IPS DF 4.7 (cell line): ENCODE results near the gene BMF.
"Not testable (repeated sequence)": the region's sequence is repeated elsewhere in the genome, so short reads cannot be mapped to it uniquely, and the experiment has no call there.

Source experiments
- DNase-seq: peaks from one replicate; pipeline ENCODE4 v3.0.0-alpha.2; 2013; ENCODE audit warnings: low spot score; ENCODE audit errors: extremely low read depth

The BMF gene

GRCh38 chr15:40088929-40089755 lies 19.5 kb downstream of the BMF start:
- no peak for DNase-seq

DNA sequence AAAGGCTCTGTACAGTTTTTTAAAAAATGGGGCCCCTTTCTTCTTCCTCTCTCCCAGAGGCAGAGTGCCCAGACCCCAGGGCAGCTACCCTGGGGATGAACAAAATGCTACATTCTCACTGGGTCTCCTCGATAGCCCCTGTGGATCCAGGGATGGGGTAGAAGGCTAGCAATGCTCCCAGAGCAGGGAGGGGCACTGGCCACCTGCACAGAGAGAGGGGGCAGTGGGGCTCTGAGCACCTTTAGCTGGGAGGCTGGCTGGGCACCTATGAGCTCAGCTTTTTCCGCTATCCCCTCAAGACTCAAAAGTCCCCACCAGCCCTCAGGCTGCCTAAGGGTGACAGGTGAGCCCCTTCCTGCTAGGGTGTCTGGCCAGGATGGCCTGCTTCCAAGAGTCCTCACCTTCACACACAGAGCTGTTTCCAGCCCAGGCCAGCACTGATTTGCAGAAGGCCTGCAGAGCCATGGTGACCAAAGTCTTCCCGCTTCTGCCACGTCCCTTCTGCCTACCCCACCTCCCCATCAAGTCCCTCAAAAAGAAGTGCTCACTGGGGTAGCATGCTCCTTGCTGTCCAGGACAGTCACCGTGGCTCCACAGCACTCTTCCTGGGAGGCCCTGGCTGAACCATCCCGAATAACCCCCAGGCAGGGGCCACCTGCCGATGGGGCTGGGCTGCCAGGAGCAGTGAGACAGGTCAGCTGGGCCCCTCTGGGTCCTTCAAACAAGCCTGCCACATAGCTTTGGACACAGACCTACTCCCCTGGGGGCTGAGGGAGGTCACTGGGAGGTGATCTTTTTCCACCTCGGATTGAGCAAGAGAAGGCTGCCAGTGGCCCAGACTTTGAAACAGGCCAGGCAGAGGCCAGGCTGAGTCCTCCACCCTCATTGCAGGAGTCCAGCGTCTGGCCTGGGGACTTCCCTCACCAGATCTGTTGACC lies 20.4 kb downstream of the BMF start:
- no peak for DNase-seq

DNA sequence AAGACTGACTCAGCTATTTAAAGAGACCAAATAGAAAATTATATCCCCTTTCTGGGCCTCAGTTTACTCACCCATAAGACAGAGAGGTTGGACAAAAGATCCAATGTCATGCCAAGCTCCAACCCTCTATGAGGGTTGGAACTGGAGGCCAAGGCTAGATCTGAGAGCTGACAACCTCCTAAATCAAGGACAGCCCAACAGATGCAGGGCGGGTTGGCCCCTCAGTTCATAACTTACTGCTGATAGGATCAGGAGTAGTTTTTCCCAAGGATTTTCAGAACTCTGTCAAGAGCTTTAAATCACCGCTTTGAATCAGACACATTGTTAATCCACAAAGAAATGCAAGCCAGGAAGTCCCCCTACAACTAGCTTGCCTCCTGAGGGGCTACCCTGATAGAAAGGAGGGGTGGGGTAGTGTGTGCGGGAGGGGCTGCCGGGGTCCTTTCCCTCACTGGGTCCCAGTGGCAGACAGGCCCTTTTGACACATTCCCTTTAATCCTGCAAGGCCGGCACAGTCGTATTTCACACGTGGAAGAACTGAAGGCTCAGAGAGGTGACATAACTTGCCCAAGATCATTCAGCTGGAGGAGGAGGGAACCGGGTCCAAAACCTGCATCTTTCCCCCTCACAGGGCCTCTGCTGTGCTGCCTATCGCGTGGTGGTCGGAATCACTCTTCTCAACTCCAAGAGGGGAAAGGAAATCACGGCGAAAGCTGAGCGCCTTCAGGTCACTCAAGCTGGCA lies 21.4 kb downstream of the BMF start:
- no peak for DNase-seq

GRCh38 chr15:40085266-40085665 lies 23.4 kb downstream of the BMF start:
- DNase-seq: no peak

GRCh38 chr15:40084650-40085049 lies 24.0 kb downstream of the BMF start:
- no peak for DNase-seq

DNA sequence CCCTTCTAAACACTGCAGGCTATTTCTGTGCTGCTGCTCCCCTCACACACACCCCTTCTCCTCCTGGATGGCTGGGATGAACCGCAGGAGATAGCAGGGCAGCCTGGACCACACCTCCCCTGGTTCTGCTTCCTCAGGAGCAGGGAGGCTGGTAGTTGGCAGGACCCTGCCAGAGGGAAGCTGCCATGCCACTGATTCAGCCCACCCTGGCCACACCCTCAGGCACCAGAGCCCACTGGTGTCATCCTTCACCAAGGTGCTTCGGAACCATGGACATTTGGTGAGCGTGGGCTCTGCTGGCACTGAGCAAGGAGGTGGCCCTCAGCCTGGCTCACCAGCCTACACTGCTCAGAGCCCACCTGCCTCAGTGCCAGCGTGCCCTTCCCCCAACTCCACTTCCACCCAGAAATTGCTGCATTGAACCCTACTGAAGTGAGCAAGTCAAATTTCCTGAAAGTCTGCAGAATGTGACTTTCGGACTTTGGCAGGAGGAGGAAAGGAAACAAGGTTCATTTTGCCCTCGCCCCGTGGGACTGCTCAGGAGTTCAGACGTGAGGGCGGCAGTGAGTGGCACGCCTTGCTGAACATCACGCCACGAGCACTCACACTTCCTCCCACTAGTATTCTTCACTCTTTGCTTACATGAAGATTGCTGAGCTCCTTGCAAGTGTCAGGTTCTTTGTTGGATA lies 26.3 kb downstream of the BMF start:
- DNase-seq: no peak

GRCh38 chr15:40081691-40082194 lies 26.9 kb downstream of the BMF start:
- DNase-seq: no peak

GRCh38 chr15:40080847-40081246 lies 27.8 kb downstream of the BMF start:
- no peak for DNase-seq

DNA sequence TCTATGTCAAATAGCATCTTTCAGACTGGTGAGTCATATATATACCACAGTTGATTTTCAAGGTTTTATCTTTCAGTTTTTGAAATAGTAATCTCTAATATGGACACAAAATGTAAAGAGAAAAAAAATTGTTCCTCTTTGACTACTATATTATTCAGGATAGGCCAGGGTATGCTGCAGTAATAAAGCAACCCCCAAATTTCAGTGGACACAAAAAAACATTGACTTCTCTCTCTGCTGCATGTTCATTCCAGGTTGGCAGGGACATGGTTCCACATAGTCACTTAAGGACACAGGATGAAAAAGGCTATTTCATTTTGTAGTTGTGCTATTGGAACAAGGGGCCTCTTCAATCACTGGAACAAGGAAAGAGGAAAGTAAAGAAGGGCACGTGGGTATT lies 28.6 kb downstream of the BMF start:
- DNase-seq: no peak

- DNase-seq: no peak
These were observed 29.2 kb downstream of the BMF start for GRCh38 chr15:40079456-40079855.

DNA sequence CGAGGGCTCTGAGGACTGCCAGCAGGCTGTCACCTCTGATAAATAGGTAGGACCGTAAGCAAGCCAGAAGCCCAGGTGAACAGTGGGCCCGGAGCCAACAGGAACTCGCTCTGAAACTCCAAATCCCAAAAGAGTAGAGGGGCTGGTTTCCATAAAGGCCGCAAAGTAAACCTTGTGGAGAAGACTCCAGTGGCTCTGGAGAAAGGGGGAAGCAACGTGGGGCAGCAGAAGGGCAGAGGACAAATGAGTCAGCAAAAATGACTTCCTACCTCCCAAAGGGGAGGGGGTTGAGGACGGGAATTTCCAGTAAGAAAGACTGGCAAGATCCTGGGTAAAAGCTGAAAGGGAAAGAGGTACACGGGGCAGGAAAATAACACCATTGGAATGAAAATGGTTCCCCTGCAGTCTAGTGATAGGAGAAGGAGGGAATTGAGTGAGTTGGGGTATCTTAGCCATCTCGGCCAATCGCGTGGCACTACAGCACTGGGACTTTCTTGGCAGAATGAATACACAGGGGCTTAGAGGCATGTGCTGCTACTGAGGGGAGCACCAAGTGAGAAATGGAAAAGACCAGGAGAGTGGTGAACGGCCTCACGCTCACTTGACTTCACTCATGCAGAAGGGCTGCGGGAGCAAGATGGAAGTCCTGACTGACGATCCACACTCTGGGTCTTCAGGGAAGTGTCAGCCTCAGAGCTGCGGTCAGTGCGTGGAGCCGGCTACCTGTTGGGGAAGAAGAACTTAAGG lies 33.2 kb downstream of the BMF start:
- DNase-seq: no peak

DNA sequence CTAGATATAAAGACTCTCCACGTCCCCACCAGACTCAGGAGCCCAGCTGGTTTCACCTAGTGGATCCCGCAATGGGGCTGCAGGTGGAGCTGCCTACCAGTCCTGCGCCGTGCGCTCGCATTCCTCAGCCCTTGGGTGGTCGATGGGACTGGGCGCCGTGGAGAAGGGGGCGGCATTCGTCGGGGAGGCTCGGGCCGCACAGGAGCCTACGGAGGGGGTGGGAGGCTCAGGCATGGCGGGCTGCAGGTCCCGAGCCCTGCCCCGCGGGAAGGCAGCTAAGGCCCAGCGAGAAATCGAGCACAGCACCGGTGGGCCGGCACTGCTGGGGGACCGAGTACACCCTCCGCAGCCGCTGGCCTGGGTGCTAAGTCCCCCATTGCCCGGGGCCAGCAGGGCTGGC lies 34.0 kb downstream of the BMF start:
- not testable (repeated sequence) for DNase-seq

DNA sequence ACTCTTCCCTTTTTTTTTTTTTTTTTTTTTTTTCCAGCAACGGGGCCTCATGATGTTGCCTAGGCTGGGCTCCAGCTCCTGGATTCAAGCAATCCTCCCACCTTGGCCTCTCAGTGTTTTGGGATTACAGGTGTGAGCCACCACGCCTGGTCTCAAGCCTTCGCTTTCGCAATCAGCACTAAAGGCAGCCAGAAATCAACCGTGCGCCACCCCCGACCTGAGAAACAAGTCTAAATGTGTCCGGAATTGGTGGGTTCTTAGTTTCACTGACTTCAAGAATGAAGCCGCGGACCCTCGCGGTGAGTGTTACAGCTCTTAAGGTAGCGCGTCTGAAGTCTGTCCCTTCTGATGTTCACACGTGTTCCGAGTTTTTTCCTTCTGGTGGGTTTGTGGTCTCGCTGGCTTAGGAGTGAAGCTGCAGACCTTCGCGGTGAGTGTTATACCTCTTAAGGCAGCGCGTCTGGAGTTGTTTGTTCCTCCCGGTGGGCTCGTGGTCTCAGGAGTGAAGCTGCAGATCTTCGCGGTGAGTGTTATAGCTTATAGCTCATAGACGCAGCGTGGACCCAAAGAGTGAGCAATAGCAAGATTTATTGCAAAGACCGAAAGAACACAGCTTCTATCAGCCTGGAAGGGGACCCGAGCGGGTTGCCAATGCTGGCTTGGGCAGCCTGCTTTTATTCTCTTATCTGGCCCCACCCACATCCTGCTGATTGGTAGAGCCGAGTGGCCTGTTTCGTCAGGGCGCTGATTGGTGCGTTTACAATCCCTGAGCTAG lies 34.8 kb downstream of the BMF start:
- DNase-seq: not testable (repeated sequence)

DNA sequence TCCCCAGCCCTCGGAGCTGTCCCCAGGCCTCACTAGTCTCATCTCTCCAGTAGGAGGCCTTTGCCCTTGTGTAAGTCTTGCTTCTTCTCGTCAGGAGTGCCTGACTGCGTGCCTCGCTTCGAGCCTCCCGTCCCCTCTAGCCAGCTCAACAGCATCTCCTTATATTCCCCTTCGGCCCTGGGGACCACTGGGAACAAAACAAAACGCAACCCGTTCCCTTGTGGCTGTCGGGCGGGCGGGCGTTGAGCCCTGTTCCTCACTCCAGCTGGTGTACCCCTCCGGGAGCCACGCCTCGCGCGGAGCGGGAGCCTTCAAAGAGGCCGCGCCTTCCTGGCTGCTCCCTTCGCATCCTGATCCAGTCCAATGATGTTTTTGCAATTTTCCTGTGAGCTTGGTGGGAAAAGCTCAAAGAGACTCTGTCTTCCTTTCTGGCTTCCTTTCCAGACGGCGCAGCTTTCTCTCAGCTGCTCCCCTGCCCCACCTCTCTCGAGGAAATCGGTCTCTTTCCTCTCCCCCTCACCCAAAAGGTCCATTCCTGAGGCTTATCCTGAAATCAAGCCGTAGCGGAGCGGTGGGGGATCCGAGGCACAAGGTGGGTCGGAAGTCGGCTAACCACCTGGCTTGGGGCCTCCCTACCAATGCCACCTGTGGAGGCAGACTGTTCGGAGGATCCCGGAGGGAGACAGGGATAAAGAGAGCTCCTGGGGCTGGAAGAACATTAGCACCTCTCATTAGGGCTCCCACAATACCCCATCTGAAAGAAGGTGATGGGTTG lies 36.3 kb downstream of the BMF start:
- no peak for DNase-seq

- DNase-seq: no peak
These were observed 38.0 kb downstream of the BMF start for GRCh38 chr15:40070608-40071218.

DNA sequence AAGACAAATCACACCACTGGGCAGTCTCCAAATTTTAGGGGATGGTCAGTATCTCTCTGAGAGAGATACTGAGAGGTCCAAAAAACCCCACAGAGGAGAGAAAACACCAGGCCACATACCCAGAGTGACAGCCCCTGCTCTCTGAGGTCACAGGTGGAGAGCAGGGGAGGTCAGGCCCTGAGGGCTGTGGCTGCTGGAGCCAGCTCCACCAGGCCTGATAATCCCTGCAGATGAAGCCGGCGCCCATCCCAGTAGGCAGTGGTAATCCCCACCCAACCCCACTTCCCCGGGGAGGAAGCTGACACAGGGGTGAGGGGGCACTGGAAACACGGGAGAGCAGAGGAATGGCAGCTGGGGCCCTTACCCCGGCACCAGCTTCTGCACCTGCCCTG lies 38.5 kb downstream of the BMF start:
- DNase-seq: no peak

- DNase-seq: no peak
These were observed 39.2 kb downstream of the BMF start for GRCh38 chr15:40069178-40070165.
